HepG2 (cell line): ENCODE measurements around the gene MORN5. TPM values are rescaled to one million over a fixed set of nuclear protein-coding genes. Genes with fewer than 3 reads are reported as not detected.

ENCODE experiments used
- AGO2 ChIP-seq: fragments of 200-400 bp; formaldehyde crosslinking; optimal IDR thresholded peaks from 2 replicates; pipeline ENCODE3; 2017; ENCODE audit warnings: mild to moderate bottlenecking, low read depth, low read length, moderate library complexity
- AHR ChIP-seq: IDR thresholded peaks from 2 replicates; pipeline ENCODE4 v1.6.1; 2018; ENCODE audit warnings: missing genetic modification reagents, missing compliant biosample characterization
- CBX5 ChIP-seq: sonication (generic); formaldehyde crosslinking; IDR thresholded peaks from 2 replicates; pipeline ENCODE4 v1.4.0; 2020; ENCODE audit warnings: missing genetic modification reagents, borderline replicate concordance
- ETV5 ChIP-seq: IDR thresholded peaks from 2 replicates; pipeline ENCODE4 v1.6.1; 2018; ENCODE audit warnings: missing biosample characterization, missing genetic modification reagents, inconsistent platforms, borderline replicate concordance
- HMG20A ChIP-seq: IDR thresholded peaks from 2 replicates; pipeline ENCODE4 v1.6.1; 2016; ENCODE audit warnings: borderline replicate concordance
- IRF2 ChIP-seq: IDR thresholded peaks from 2 replicates; pipeline ENCODE4 v1.6.1; 2018; ENCODE audit warnings: missing genetic modification reagents, missing compliant biosample characterization
- KLF13 ChIP-seq: sonication (generic); formaldehyde crosslinking; IDR thresholded peaks from 2 replicates; pipeline ENCODE4 v1.4.0; 2020; ENCODE audit warnings: mild to moderate bottlenecking, missing genetic modification reagents
- NONO ChIP-seq, 2 experiments: fragments of 450-650 bp in 1 of 2; sonication (generic) in 1 of 2; formaldehyde crosslinking in 1 of 2; IDR thresholded peaks in 1 of 2; conservative IDR thresholded peaks in 1 of 2; 2 replicates each; pipeline versions ENCODE4 v1.6.1 to v1.8.0; 2017 to 2022; ENCODE audit warnings: mild to moderate bottlenecking in 1 of 2, missing genetic modification reagents in 1 of 2, moderate library complexity in 1 of 2
- PHF5A ChIP-seq: IDR thresholded peaks from one replicate; pipeline ENCODE4 v1.6.1; 2018; ENCODE audit warnings: low read depth, missing genetic modification reagents; ENCODE audit not compliant: unreplicated experiment
- POLR2A ChIP-seq, 2 experiments: IDR thresholded peaks; 2 replicates each; pipeline ENCODE4 v1.6.1; 2011; ENCODE audit warnings: low read depth in 2 of 2, low read length in 2 of 2, mild to moderate bottlenecking in 1 of 2, moderate library complexity in 1 of 2; ENCODE audit not compliant: insufficient read depth in 1 of 2
- REXO4 ChIP-seq: sonication (generic); formaldehyde crosslinking; IDR thresholded peaks from 2 replicates; pipeline ENCODE4 v1.8.0; 2022; ENCODE audit warnings: missing genetic modification reagents, mild to moderate bottlenecking, borderline replicate concordance
- RNF2 ChIP-seq: fragments of 450-650 bp; conservative IDR thresholded peaks from 2 replicates; pipeline ENCODE4 v1.6.1; 2016; ENCODE audit warnings: low read depth
- SIN3B ChIP-seq: fragments of 150-350 bp; IDR thresholded peaks from 2 replicates; pipeline ENCODE4 v1.6.1; 2014; ENCODE audit warnings: low read length
- TCF12 ChIP-seq, 2 experiments: fragments of 450-650 bp in 1 of 2; sonication (generic) in 1 of 2; formaldehyde crosslinking in 1 of 2; IDR thresholded peaks; 2 replicates each; pipeline versions ENCODE4 v1.6.1 to v1.8.0; 2017 to 2022; ENCODE audit warnings: antibody characterized with exemption in 1 of 2, mild to moderate bottlenecking in 1 of 2, missing genetic modification reagents in 1 of 2, moderate library complexity in 1 of 2
- TP53 ChIP-seq: sonication (generic); formaldehyde crosslinking; conservative IDR thresholded peaks from 2 replicates; pipeline ENCODE4 v1.4.0; 2020; ENCODE audit warnings: missing genetic modification reagents
- XRCC5 ChIP-seq: fragments of 200-400 bp; formaldehyde crosslinking; optimal IDR thresholded peaks from 2 replicates; pipeline ENCODE3; 2017; ENCODE audit warnings: mild to moderate bottlenecking, low read length
- ZBTB33 ChIP-seq: sonication (generic); formaldehyde crosslinking; IDR thresholded peaks from 2 replicates; pipeline ENCODE4 v1.4.0; 2020; ENCODE audit warnings: missing genetic modification reagents
- ZHX2 ChIP-seq, 2 experiments: sonication (generic) in 1 of 2; formaldehyde crosslinking in 1 of 2; IDR thresholded peaks; 2 replicates each; pipeline versions ENCODE4 v1.6.1 to v1.9.0; 2014 to 2022; ENCODE audit warnings: antibody characterized with exemption in 1 of 2, borderline replicate concordance in 1 of 2, inconsistent platforms in 1 of 2, low read depth in 1 of 2, missing genetic modification reagents in 1 of 2
- ZNF101 ChIP-seq: sonication (generic); formaldehyde crosslinking; IDR thresholded peaks from 2 replicates; pipeline ENCODE4 v1.4.0; 2020; ENCODE audit warnings: mild to moderate bottlenecking, low read depth, missing genetic modification reagents, borderline replicate concordance
- ZNF234 ChIP-seq: sonication (generic); formaldehyde crosslinking; conservative IDR thresholded peaks from 2 replicates; pipeline ENCODE4 v1.5.1; 2020; ENCODE audit warnings: mild to moderate bottlenecking, missing genetic modification reagents
- ZNF317 ChIP-seq: sonication (generic); formaldehyde crosslinking; IDR thresholded peaks from 2 replicates; pipeline ENCODE4 v1.5.0; 2020; ENCODE audit warnings: mild to moderate bottlenecking, missing genetic modification reagents
- ZNF839 ChIP-seq: sonication (generic); formaldehyde crosslinking; IDR thresholded peaks from 2 replicates; pipeline ENCODE4 v1.4.0; 2020; ENCODE audit warnings: missing genetic modification reagents, mild to moderate bottlenecking, borderline replicate concordance
- polyA plus RNA-seq, 8 experiments: library from polyadenylated mRNA; depleted of rRNA in 3 of 8; stranded (reverse) in 7 of 8; unstranded in 1 of 8; fragments of >200 nt; fragmentation: Illumina TruSeq in 4 of 8; extraction: Trizol in 4 of 8; gene quantifications; 2 replicates each; pipeline versions ENCODE4 v1.2.1 to v1.2.3, GENCODE V29; 2011 to 2016; ENCODE audit warnings: low read depth in 4 of 8, missing spikeins in 1 of 8, mixed read lengths in 1 of 8; ENCODE audit not compliant: insufficient read depth in 1 of 8
- total RNA-seq, 5 experiments: library from RNA; depleted of rRNA; stranded (reverse); fragments of >200 nt; fragmentation: Illumina TruSeq; extraction: Trizol; gene quantifications; 2 replicates each; pipeline ENCODE4 v1.2.3, GENCODE V29; 2016; ENCODE audit warnings: low read depth in 1 of 5

The MORN5 gene
- total and polyA plus RNA-seq, 2 of the 13 experiments (the other 11 are each of a cell fraction or from before 2014, with no cell fraction given), result not detected

DNA sequence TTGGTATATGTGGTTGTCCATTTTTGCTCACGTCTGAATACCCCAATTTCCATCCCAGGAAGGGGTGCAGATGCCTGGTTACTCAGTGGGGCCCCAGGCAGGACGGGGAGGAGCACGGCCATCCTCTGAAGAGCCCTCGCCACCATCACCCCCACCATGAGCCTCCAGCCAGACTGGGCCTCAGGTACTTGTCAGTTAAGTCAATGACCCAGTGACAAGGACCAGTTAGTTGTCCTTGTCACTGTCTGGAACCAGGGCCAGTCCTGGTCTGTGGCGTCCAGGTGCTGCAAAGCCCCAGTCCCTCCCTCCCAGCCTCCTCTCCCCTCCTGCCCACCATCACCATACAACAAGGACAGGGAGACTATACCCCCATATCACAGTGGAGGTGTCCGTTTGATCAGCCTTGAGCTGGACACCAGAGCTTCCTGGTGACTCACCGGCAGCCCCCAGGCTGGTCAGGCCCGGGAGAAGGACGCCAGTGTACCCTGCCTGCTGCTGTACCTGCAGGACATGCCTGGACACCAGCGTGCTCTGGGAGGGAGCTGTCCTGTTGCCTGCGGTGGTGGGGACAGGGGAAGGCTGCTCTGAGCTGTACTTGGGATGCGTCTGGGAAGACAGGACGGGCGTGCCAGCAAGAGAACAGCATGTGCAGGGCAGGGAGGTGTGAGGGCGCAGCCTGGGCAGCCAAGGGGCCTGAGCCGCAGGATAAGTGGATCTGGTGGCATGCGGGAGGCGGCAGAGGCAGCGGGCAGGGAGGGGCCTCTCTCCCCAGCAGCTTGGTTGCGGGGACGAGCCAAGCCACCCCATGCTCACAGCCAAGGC is 34.0 kb upstream of the MORN5 start (continued):
- TF ChIP-seq CBX5 (CRISPR knock-in tag) (no peak), ETV5 (CRISPR knock-in tag) (peak; percentile 54; the same call in 1 of the 2 replicates), AHR (CRISPR knock-in tag) (0 out of 2 replicates have a peak, but pooled peaks have one; percentile 25), TP53 (CRISPR knock-in tag) (no peak), AGO2 (no peak), PHF5A (CRISPR knock-in tag) (no peak), ZNF101 (no peak), SIN3B (no peak), KLF13 (no peak), HMG20A (CRISPR knock-in tag) (no peak), ZNF839 (no peak), ZBTB33 (no peak), XRCC5 (peak; percentile 4), IRF2 (no peak), REXO4 (no peak), NONO (IDR thresholded peaks at IDR 0.05) (no peak), NONO (CRISPR knock-in tag; conservative IDR thresholded peaks at IDR 0.05) (no peak), ZHX2 (IDR thresholded peaks at IDR 0.05; ENCODE audit: low read depth) (no peak), ZHX2 (CRISPR knock-in tag; IDR thresholded peaks at IDR 0.05; ENCODE audit: borderline replicate concordance) (no peak), ZNF234 (CRISPR knock-in tag) (no peak), TCF12 (IDR thresholded peaks at IDR 0.05) (no peak), TCF12 (CRISPR knock-in tag; IDR thresholded peaks at IDR 0.05) (no peak), ZNF317 (CRISPR knock-in tag) (no peak), POLR2A (IDR thresholded peaks at IDR 0.05; ENCODE audit: insufficient read depth in 1 of 2, low read depth in 2 of 2, low read length in 2 of 2) (no peak), RNF2 (no peak)
